HepG2 (cell line): ENCODE results near the gene EGLN2. TPM values are rescaled to one million over a fixed set of nuclear protein-coding genes. Genes with fewer than 3 reads are reported as not detected.

Source experiments
- ATAC-seq: fragments of 200-7000 bp; cut with Tn5 transposase; 3 replicates; pipeline ENCODE4 v1.9.1; 2020; ENCODE audit warnings: mild to moderate bottlenecking, moderate library complexity
- BruUV-seq: library from RNA; stranded (reverse); fragments of 400-500 nt; replicated peaks from 2 replicates; lab custom pipeline; 2021; lab: Mats Ljungman, UMichigan
- CTCF ChIA-PET: fragments of 300-600 bp; formaldehyde crosslinking; extraction: SDS; loops from one replicate; lab custom pipeline; 2021; ENCODE audit warnings: low total read pairs, inconsistent platforms, low intra/inter-chr PET ratio; lab: Yijun Ruan, JAX
- POLR2A ChIA-PET: fragments of 350-600 bp; sonication (Branson Sonifier 250); formaldehyde crosslinking; loops from one replicate; lab custom pipeline; 2020; ENCODE audit warnings: antibody characterized with exemption, inconsistent platforms; lab: Yijun Ruan, JAX
- DNase-seq: peaks from one replicate; pipeline ENCODE4 v3.0.0-alpha.2; 2015; ENCODE audit warnings: low spot score
- FAIRE-seq: peaks from 3 replicates; lab custom pipeline; 2011; peaks lifted over from hg19 to GRCh38; lab: Jason Lieb, UNC
- H2AFZ ChIP-seq: one replicate; pipeline ENCODE4 v1.6.1; 2011; ENCODE audit warnings: low read length, inconsistent platforms
- H3K27ac ChIP-seq: fragments of 300-600 bp; 3 replicates; pipeline ENCODE4 v1.8.0; 2011; ENCODE audit warnings: mixed run types, mild to moderate bottlenecking, mixed read lengths, low read length, inconsistent platforms; ENCODE audit not compliant: insufficient read depth; ENCODE audit errors: extremely low read length
- H3K27me3 ChIP-seq, 2 experiments: fragments of 200-600 bp in 1 of 2; 2 replicates in 1 of 2; 3 replicates in 1 of 2; pipeline versions ENCODE4 v1.6.0 to v1.8.0; 2011; ENCODE audit warnings: low read length in 2 of 2, mild to moderate bottlenecking in 2 of 2, moderate library complexity in 2 of 2, inconsistent platforms in 1 of 2; ENCODE audit not compliant: insufficient read depth in 2 of 2, control insufficient read depth in 1 of 2
- H3K36me3 ChIP-seq, 2 experiments: fragments of 200-600 bp in 1 of 2; replicated peaks in 1 of 2; 2 replicates in 1 of 2; 3 replicates in 1 of 2; pipeline versions ENCODE4 v1.5.1 to v1.8.0; 2011; ENCODE audit warnings: low read length in 2 of 2, inconsistent platforms in 1 of 2; ENCODE audit not compliant: insufficient read depth in 2 of 2, control insufficient read depth in 1 of 2
- H3K4me1 ChIP-seq: 2 replicates; pipeline ENCODE4 v1.5.1; 2012; ENCODE audit warnings: low read length, inconsistent platforms; ENCODE audit not compliant: insufficient read depth
- H3K4me2 ChIP-seq: 2 replicates; pipeline ENCODE4 v1.6.0; 2011; ENCODE audit warnings: low read depth, low read length, inconsistent platforms
- H3K4me3 ChIP-seq, 3 experiments: fragments of 200-600 bp in 1 of 3; sonication (generic), shearing (Covaris generic) in 1 of 3; replicated peaks in 1 of 3; 2 replicates each; pipeline ENCODE4 v1.5.1; 2011 to 2016; ENCODE audit warnings: low read length in 3 of 3, inconsistent platforms in 2 of 3, low read depth in 2 of 3, mild to moderate bottlenecking in 2 of 3, control low read depth in 1 of 3, mixed read lengths in 1 of 3; ENCODE audit not compliant: insufficient read depth in 1 of 3
- H3K79me2 ChIP-seq: one replicate; pipeline ENCODE4 v1.6.1; 2011; ENCODE audit warnings: low read length, inconsistent platforms; ENCODE audit not compliant: insufficient read depth
- H3K9ac ChIP-seq: 2 replicates; pipeline ENCODE4 v1.6.0; 2011; ENCODE audit warnings: mild to moderate bottlenecking, low read depth, low read length, inconsistent platforms; ENCODE audit not compliant: insufficient read depth
- H3K9me3 ChIP-seq: 2 replicates; pipeline ENCODE4 v1.5.1; 2012; ENCODE audit warnings: mild to moderate bottlenecking, low read length
- H4K20me1 ChIP-seq: 2 replicates; pipeline ENCODE4 v1.6.0; 2011; ENCODE audit warnings: inconsistent platforms, mild to moderate bottlenecking, low read length, moderate library complexity; ENCODE audit not compliant: insufficient read depth
- CREB3 ChIP-seq: sonication (generic); formaldehyde crosslinking; IDR thresholded peaks from 2 replicates; pipeline ENCODE4 v1.5.0; 2020; ENCODE audit warnings: missing genetic modification reagents
- KDM1A ChIP-seq: IDR thresholded peaks from 2 replicates; pipeline ENCODE4 v1.6.1; 2016; ENCODE audit warnings: missing compliant biosample characterization
- LCORL ChIP-seq, 2 experiments: fragments of 450-650 bp in 1 of 2; sonication (generic) in 1 of 2; formaldehyde crosslinking in 1 of 2; IDR thresholded peaks; 2 replicates each; pipeline versions ENCODE4 v1.5.0 to v1.6.1; 2017 to 2020; ENCODE audit warnings: antibody characterized with exemption in 1 of 2, missing genetic modification reagents in 1 of 2
- NONO ChIP-seq, 2 experiments: fragments of 450-650 bp in 1 of 2; sonication (generic) in 1 of 2; formaldehyde crosslinking in 1 of 2; IDR thresholded peaks in 1 of 2; conservative IDR thresholded peaks in 1 of 2; 2 replicates each; pipeline versions ENCODE4 v1.6.1 to v1.8.0; 2017 to 2022; ENCODE audit warnings: mild to moderate bottlenecking in 1 of 2, missing genetic modification reagents in 1 of 2, moderate library complexity in 1 of 2
- SMARCC2 ChIP-seq: fragments of 450-650 bp; IDR thresholded peaks from 2 replicates; pipeline ENCODE4 v1.6.1; 2017; ENCODE audit warnings: antibody characterized with exemption, mild to moderate bottlenecking
- TOE1 ChIP-seq: sonication (generic); formaldehyde crosslinking; IDR thresholded peaks from 2 replicates; pipeline ENCODE4 v1.4.0; 2020; ENCODE audit warnings: mild to moderate bottlenecking, missing genetic modification reagents
- ZNF136 ChIP-seq: sonication (generic); formaldehyde crosslinking; IDR thresholded peaks from 2 replicates; pipeline ENCODE4 v1.8.1; 2022; ENCODE audit warnings: low read depth, mild to moderate bottlenecking, moderate library complexity, missing genetic modification reagents
- ZNF234 ChIP-seq: sonication (generic); formaldehyde crosslinking; conservative IDR thresholded peaks from 2 replicates; pipeline ENCODE4 v1.5.1; 2020; ENCODE audit warnings: mild to moderate bottlenecking, missing genetic modification reagents
- ZNF407 ChIP-seq: sonication (generic); formaldehyde crosslinking; IDR thresholded peaks from one replicate; pipeline ENCODE4 v1.5.1; 2020; ENCODE audit warnings: mild to moderate bottlenecking, missing genetic modification reagents; ENCODE audit errors: not compliant biosample characterization
- ZNF605 ChIP-seq: sonication (generic); formaldehyde crosslinking; IDR thresholded peaks from 2 replicates; pipeline ENCODE4 v1.8.0; 2022; ENCODE audit warnings: mild to moderate bottlenecking, missing genetic modification reagents
- WGBS: methylation state at CpG from one replicate; pipeline ENCODE4 v1.1.6; 2017; ENCODE audit warnings: low lambda C conversion rate; 5-methylcytosine and 5-hydroxymethylcytosine counted together
- in situ Hi-C: cut with HindIII; loops from 2 replicates; pipeline ENCODE4 v1.10.0; 2017; ENCODE audit warnings: low pct_unique_long_range_greater_than_20kb; ENCODE audit not compliant: extremely low pct_ligation_motif_present
- intact Hi-C: fragments of 100-400 bp; cut with micrococcal nuclease; formaldehyde crosslinking; loops from one replicate; pipeline ENCODE4 v1.10.0; 2022; ENCODE audit not compliant: unreplicated experiment
- polyA plus RNA-seq, 8 experiments: library from polyadenylated mRNA; depleted of rRNA in 3 of 8; stranded (reverse) in 7 of 8; unstranded in 1 of 8; fragments of >200 nt; fragmentation: Illumina TruSeq in 4 of 8; extraction: Trizol in 4 of 8; gene quantifications; 2 replicates each; pipeline versions ENCODE4 v1.2.1 to v1.2.3, GENCODE V29; 2011 to 2016; ENCODE audit warnings: low read depth in 4 of 8, missing spikeins in 1 of 8, mixed read lengths in 1 of 8; ENCODE audit not compliant: insufficient read depth in 1 of 8
- total RNA-seq, 5 experiments: library from RNA; depleted of rRNA; stranded (reverse); fragments of >200 nt; fragmentation: Illumina TruSeq; extraction: Trizol; gene quantifications; 2 replicates each; pipeline ENCODE4 v1.2.3, GENCODE V29; 2016; ENCODE audit warnings: low read depth in 1 of 5
- TF ChIP-seq, protein P1 (sequence below): sonication (generic); formaldehyde crosslinking; IDR thresholded peaks from 2 replicates; pipeline ENCODE4 v1.5.0; 2020; ENCODE audit warnings: missing genetic modification reagents

The EGLN2 gene
- total and polyA plus RNA-seq, 2 of the 13 experiments (the other 11 are each of a cell fraction or from before 2014, with no cell fraction given), result 16.5 to 40.8 TPM

- DNase-seq (peak; percentile 93), ATAC-seq (peak; percentile 78), FAIRE-seq (no peak)
- CTCF ChIA-PET, result no interaction called here
- BruUV-seq, result no TSS peak
- H3K27me3 ChIP-seq, result no peaks in the 10 kb centered on the region; a peak in 1 of 5 replicates
- H3K79me2 ChIP-seq, result no peaks in the 10 kb centered on the region
- WGBS, result 17% methylated on average over 12 of the region's 13 CpGs
- H3K9me3 ChIP-seq, result no peaks in the 10 kb centered on the region
- peak overlapping the region; percentile 95 for H3K4me2 ChIP-seq
- peak overlapping the region; percentile 90 for H3K9ac ChIP-seq
- H2AFZ ChIP-seq, result peak overlapping the region; percentile 16
- POLR2A ChIA-PET, result interaction anchor here (0.6 to 4.1 kb wide), 19 partner anchors 9 to 351 kb away, joined by 3 to 90 read pairs (median 8); partner anchors contain the start of genes ACTMAP, COQ8B, EGLN2 and ITPKC
- peak overlapping the region; percentile 54 to 81 (median 62) for H3K4me3 ChIP-seq
- intact Hi-C loops, result no loop called here
- H3K36me3 ChIP-seq, result no peaks in the 10 kb centered on the region
- in situ Hi-C loops, result no loop called here
- no peaks in the 10 kb centered on the region for H4K20me1 ChIP-seq
- peaks cover 31% of the 10 kb centered on the region for H3K4me1 ChIP-seq
- peak overlapping the region; percentile 97 for H3K27ac ChIP-seq
- no peak for TF ChIP-seq NONO (IDR thresholded peaks at IDR 0.05)
- 0 out of 2 replicates have a peak, but pooled peaks have one; percentile 26 for TF ChIP-seq NONO (CRISPR knock-in tag; conservative IDR thresholded peaks at IDR 0.05)
- TF ChIP-seq TOE1 (CRISPR knock-in tag), result no peak
- no peak for TF ChIP-seq LCORL (IDR thresholded peaks at IDR 0.05)
- TF ChIP-seq LCORL (CRISPR knock-in tag; IDR thresholded peaks at IDR 0.05), result 0 out of 2 replicates have a peak, but pooled peaks have one; percentile 4
- TF ChIP-seq SMARCC2, result no peak
- TF ChIP-seq, protein P1, sequence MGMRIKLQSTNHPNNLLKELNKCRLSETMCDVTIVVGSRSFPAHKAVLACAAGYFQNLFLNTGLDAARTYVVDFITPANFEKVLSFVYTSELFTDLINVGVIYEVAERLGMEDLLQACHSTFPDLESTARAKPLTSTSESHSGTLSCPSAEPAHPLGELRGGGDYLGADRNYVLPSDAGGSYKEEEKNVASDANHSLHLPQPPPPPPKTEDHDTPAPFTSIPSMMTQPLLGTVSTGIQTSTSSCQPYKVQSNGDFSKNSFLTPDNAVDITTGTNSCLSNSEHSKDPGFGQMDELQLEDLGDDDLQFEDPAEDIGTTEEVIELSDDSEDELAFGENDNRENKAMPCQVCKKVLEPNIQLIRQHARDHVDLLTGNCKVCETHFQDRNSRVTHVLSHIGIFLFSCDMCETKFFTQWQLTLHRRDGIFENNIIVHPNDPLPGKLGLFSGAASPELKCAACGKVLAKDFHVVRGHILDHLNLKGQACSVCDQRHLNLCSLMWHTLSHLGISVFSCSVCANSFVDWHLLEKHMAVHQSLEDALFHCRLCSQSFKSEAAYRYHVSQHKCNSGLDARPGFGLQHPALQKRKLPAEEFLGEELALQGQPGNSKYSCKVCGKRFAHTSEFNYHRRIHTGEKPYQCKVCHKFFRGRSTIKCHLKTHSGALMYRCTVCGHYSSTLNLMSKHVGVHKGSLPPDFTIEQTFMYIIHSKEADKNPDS (CRISPR knock-in tag), result no peak
- TF ChIP-seq KDM1A, result peak; percentile 49; the same call in 1 of the 2 replicates
- TF ChIP-seq ZNF136 (CRISPR knock-in tag), result 0 out of 2 replicates have a peak, but pooled peaks have one; percentile 14
- TF ChIP-seq ZNF407 (CRISPR knock-in tag), result no peak
- TF ChIP-seq CREB3, result 0 out of 2 replicates have a peak, but pooled peaks have one; percentile 40
- no peak for TF ChIP-seq ZNF234 (CRISPR knock-in tag)
- TF ChIP-seq ZNF605 (CRISPR knock-in tag), result peak; percentile 19; the same call in 1 of the 2 replicates
These were observed 21.9 kb upstream of the EGLN2 start for GRCh38 chr19:40776932-40777644.
